ENCODE measurements around the gene NPTN.
"Not testable (repeated sequence)": the region's sequence is repeated elsewhere in the genome, so short reads cannot be mapped to it uniquely, and the experiment has no call there.

The NPTN gene

DNA sequence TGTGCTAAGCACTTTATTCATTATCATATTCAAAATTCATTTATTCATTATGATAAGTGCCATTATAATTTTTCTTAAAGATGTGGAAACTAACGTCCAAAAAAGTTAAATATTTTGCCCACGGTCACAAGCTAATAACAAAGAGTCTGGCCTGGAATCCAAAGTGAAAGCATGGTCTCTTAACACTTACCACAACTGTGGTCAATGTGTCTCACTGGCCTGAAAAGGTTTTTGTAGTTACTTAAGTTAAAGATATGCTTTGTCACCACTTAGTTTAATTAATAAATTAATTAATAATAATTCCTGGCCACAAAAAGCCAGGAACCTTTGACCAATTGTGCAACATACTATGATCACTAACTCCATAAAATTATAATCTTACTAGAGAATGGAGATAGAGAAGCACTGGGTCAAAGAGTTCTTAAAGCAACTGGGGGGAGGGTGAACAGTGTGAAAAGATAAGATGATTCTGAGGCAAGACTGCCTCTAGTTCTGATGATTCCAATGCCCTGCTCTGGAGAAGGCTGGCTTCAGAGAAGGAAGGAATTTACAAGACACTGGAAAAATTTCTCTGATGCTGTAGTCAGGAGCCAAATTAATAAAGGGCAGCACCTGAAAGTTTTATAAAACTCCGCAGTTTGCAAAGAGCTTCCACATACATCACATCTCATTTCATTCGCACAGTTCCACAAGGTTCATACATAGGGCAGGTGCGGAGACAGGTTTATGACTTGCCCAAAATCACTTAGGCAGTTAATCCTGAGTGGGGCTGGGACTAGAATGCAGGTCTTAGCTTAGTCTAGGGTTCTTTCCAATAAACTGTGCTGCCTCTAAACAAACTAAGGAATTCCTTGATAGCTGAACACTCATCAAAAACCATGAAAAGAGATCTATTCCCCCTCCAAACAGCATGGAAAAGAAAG, 32.5 kb downstream of the NPTN start:
- no peak for DNase-seq

DNA sequence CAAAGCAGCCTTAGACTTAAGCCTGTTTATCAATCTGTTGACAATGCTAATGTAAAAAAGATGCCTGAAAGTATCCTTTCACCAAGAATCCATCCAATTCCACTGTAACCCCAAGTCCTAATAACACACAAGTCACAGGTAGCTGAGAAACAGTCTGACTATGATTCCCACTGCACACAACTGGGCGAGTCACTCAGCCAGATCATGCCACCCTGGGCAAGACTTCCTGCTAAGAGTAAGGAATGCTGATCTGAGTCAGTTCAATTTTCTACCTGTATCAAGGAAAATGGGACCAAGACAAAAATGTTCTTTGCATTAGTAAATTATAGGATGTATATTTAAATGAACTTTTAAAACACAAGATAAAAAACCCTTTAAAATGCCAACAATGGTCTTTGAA, 33.3 kb downstream of the NPTN start:
- no peak for DNase-seq

DNA sequence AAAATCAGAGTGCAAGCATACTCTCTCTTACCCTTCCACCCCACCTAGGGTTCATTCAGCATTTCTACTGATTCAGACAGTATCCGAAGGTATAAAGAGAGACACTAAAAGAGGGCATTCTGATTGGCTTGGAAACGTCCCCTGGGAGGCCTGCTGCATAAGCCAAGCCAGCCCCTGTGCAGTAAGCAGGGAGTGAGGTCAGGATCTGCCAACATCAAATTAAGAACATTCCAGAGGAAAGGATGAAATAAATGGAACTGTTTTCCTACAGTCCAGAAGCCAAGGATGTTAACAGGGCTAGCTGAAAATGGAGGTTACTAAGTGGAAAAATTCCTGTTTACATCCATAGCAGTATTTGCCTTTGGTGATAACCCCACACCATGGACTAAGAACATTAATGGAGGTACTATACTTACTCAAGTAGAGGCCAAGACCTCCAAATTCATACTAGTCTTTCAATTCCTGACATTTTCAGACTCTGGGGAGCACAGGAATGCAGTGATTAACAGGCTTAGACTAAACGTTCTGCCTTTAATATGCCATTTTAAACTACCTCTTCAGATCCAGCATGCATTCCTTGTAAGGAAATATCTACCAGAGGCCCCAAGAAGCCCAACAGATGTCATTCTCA, 34.5 kb downstream of the NPTN start:
- DNase-seq = no peak

DNA sequence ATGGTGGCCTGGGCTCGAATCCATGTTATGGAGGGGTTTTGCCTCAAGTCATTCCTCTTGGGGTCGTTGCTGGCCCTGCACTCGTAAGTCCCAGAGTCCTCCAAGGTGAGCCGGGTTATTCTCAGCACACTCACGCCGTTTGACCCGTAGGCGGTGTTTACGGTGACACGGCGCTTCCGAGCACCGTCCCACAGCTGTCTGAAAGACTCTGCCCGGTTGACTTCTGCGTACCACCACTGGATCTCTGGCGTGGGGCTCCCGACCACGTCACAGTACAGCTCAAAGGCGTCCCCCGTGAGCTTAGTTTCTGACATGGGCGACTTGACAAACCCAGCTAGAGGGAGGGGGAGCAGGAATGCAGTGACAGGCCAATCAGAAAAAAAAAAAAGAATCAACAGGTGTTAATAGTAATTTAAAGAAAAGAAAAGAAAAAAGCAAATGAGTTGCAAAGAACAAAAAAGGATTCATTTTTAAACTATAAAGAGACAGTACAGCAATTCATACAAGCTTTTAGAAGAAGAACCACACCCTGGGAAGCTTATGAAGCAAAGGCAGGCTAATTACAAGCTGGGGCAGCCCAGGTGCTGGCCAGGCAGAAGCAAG, 36.1 kb downstream of the NPTN start:
- no peak for DNase-seq

DNA sequence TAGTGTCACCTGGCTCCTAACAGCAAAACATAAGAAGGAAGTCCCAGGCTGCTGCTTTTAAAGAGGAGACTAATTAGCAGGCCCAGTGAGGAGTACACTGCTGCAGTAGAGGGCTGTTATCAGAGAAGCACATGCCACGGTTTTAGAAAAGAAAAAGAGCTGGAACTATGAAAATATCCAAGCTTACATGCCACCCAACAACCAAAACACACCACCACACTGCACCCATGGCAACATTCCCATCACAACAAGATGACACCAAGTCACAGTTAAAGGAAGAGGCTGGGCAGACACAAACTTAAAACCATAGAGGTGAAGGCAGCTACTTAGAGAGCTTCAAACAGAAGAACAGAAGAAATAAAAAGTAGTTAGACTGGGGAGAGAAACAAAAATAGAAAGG, 37.0 kb downstream of the NPTN start:
- no peak for DNase-seq

DNA sequence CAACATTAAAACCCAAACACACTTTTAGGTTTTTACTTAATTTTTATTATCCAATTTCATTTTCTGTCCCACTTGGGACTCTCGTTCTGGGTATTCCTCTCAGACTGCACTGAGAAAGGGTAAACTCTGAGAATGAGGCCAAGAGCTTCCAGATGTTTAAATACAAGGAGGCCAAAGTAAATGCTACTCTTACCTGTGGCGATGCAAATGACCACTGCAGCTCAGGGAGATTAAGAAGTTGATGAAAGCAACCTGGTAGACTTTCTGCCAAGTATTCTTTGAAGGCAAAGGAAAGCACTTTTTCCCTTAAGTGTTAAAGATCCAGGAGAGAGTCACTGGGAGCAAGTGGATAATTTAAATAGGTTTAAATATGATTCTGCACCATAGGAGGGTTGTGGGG, 39.1 kb downstream of the NPTN start:
- DNase-seq = no peak

DNA sequence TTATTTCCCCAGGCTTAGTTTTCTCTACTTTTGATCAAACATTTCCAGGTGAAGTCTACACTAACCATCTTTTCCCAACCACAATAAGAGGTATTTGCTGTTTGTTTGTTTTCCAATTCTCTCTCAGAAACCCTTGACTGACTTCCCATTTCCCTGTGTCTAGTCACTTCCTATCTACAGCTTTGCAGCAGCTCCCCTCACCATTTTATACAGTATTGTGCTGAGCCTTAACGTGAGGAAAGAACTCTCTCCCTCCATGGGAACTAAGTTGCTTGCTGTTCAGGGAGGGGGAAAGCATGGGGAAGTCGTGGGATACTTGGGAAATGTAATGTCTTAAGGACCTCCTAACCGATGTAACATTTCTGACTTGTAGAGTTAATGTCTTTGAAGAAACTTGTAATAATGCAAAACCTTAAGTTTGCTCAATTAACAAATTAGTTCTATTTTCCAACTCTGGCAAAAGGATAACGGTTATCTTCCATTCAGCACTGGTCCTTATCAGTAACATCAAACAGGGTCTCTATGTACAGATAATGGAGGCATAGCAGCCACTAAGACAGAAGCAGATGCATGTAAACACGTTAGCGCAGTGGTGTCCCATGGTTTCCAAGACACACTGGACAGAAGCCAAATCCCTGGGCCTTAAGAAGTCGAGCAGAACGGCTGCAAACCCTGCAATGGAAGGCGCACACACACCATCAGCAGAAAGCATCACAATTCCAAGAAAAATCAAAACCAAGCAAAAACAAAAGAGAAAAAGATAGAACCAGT, 39.7 kb downstream of the NPTN start:
- no peak for DNase-seq

DNA sequence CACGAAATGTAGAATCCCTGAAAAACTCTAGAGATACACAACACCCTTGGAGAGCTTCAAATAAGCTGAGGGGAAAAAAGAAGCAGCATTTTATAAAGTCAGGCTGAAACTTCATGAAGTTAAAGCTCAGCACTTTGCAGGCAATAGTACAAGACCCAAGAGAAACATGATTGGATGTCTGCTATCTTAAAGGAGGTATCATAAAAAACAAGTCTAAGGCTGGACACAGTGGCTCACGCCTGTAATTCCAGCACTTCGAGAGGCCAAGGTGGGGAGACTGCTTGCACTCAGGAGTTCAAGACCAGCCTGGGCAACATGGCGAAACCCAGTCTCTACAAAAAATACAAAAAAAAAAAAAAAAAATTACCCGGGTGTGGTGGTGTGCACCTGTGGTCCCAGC, 42.9 kb downstream of the NPTN start:
- no peak for DNase-seq

DNA sequence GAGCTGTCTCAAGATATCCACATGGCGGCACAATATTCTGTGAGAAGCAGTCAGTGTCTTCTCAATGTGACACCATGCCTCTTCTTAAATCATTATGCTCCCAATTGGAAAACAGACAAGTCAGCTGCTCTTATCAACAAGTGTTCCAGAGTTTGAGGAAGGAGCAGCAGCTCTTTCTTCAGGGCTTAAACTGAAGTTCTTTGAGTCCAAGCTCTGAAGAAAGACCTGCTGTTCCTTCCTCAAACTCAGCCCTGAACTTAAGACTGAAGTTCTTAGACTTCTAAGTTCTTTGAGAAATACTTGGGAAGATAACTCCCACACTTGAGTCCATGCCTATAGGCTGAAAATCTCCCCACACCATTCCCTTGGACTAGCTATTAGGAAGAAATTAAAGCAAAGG, 43.4 kb downstream of the NPTN start:
- no peak for DNase-seq

DNA sequence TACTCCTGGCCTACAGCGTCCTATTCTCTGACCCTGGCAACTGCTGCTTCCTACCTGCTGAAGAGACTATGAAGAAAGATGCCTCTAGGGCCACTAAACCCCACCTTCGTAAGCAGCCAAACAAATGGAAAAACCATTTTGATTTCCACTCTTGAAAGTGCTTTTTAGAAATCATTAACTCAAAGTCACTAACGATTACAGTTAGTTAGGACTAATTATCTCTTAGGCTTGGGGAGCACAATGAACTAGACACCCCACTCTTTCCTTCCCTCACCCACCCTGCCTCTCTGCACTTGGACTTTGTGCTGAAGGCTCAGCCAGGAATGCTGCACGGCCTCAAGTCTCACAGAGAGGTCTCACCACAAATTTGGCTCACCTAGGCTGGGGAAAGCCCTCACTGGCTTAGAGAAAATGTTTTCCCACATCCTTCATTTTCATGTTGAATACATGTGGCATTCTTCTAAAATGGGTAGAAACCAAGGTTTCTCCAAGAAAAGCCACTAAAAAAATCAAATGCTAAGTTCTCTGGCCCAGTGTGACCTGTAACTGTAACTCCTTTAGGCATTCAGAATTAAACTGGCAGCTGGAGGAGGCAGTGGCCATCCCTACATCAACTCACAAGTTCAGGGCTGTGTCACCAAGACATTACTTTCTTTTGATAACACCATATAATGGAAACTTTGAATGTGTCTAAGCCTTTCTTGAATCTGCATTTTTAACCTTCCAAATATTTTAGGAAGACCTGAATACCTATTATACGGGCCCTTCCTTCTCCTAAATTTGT, 47.1 kb downstream of the NPTN start:
- peak in 1 of 5 donors; percentile 16 for DNase-seq

DNA sequence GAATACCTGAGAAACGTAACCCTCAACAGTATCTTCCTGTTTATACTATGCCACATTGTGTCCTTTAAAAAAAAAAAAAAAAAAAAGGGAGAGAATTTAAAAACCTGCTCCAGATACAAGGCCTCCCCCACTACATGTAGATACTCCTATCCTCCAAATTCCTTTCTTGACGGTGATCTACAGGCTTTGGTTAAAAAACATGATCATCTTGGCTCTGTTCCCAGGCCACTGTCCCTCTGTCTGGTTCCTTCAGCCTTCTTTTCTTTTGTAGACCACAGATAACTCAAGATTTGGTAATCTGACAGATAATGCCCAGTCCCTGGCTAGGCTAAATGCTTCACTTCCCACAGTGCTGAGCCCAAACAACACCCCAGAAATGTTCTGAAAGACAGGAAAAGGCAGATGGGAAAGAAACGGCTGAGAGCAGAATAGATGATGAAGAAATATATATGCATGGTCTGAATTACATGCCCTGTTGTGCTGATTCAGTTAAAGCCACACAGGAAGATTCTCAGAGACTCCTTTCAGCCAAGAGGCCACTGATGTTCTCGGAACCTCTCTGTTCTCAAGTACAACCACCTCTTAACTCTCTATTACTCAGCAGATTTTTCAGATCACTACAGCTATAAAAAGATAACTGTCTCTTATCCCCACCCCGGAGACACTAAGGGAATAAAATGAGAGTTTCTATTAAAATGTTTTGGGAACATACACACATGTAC, 48.3 kb downstream of the NPTN start:
- peak in 1 of 5 donors; percentile 43 for DNase-seq

DNA sequence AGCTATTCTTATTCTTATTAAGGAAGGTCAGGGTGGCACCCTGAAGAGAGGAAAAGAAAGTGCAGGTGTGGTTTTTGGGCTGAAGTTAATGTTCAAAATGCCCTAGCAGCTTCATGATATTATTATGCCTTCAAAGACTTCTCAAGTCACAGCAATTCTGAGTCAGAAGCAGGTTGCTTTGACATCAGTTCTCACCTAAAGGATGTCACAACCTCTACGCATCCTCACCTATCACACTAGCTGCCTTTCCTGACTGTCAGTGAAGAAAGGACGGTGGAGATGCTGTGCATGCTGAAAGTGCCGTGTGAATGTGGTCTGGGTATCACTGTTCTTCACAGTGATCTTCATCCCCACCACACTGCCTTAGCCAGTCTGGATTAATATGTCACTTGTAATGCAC, 49.6 kb downstream of the NPTN start:
- peak in 1 of 5 donors; percentile 34 for DNase-seq

DNA sequence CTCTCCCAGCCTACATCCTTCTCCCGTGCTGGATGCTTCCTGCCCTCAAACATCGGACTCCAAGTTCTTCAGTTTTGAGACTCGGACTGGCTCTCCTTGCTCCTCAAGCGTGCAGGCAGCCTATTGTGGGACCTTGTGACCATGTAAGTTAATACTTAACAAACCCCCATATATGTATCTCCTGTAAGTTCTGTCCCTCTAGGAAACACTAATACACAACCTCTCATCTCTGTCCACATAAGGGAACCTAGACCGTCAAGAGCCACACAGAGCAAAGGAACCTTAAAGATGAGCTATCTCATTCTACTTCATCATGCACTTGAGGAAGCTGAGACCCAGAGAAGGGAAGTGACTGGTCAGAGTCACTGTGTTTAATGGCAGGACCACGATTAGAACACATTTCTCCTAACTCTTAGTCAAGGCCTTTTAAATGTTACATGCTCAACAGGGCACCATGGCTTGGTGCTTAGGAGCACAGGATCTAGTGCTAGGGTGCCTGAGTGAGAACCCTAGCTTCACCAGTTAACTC, 50.3 kb downstream of the NPTN start:
- DNase-seq = no peak

DNA sequence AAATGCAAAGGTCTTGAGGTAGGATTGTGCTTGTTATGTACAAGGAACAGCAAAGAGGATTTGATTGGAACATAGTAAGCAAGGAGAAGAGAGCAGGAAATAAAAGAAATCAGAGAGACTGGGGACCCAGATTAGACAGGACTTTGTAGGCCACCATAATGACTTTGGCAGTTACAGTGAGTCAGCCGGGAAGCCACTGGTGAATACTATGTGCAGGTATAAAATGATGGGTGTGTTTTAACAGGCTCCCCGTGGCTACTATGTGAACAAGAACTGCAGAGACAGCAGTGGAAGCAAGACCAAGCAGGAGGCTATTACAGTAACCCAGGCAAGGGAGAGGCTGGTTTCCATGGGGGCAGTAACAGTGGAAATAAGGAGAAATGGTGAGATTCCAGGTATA, 55.2 kb downstream of the NPTN start:
- DNase-seq = no peak

DNA sequence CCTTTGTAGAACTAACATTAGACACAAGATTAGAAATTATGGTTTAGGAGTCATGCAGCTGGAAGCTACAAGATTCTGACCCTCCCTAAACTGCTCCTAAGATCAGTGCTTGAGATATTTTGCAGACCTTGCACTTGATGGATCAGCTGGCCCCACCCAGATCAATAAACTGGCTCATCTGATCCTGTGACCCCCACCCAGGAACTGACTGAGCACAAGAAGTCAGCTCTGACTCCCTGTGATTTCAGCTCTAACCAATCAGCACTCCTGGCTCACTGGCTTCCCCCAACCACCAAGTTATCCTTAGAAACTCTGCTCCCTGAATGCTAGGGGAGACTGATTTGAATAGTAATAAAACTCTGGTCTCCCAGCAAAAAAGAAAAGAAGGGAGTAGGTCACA, 55.6 kb downstream of the NPTN start:
- DNase-seq = not testable (repeated sequence)

DNA sequence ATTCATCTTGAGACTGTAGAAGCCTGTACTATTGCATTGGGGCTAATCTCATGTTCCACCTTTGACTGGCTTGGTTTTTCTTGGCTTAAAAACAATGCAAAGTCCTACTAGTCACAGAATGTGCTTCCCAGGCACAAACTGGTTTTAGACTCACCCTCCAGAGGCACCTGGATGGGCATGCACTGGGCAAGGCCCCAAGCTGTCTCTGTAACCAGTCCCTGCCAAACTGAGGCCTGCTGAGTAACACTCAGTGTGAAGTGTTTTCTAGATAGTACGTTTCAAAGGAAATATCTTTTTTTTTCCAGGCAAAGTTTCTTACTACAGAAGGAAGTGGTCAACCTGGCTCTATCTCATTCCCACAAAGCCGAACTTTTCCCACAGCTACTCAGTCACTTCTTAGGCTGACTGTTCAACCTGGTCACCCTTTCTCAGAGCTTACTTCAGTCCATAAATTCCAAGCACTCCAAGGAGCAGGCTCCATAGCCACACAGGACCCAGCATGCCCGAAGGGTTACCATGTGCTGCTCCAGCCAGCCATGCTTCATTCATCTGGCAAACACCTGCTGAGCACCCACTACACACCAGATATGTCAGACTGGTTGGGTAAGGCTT, 57.4 kb downstream of the NPTN start:
- DNase-seq = no peak

DNA sequence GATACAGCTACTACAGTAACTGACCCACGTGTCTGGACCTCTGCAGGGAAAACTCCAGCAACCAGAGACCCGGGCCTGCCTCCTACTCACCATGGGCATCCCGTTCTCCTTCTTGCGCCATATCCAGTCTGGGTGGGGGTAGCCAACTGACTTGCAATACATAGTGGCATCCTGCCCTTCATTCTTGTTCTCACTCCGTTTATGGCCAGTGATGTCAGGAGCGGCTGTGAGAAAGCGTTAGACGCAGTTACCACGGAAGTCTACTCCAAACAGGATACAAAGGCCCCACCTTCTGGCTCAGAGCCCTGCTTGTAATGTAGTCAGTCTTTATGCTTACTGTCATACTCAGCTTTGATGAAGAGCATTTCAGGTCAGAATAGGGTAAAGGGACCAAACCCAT, 59.6 kb downstream of the NPTN start:
- no peak for DNase-seq

DNA sequence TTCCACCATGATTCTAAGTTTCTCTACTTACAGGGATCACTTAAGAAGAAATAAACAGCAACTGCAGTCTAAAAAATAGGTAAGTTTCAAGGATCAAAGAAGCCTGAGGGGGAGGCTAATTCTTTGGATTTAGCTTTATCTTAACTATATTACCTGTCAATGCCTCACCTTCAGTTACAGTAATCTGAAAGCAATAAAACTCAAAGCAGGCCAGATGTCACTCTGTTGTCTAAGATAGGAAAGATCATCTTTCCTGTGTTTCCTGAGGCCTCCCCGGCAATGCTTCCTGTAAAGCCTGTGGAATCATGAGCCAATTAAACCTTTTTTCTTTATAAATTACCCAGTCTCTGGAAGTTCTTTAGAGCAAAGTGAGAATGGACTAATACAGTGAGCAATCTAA, 60.2 kb downstream of the NPTN start:
- DNase-seq = no peak

DNA sequence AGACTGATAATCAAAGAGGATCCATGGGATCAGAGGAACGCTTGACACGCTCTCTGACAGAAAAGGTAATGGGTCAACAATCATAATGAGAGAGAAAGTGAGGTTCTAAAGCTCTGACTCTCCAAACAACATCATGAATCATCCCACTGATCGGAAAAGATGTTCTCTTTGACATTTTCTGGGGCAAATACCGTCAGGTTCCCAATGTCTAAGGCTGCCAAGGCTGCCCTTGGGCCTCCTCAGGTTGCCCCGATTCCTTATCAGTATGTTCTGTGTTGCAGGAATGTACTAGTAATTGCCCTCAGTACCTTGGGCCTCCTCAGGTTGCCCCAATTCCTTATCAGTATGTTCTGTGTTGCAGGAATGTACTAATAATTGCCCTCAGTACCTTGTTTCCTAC, 60.9 kb downstream of the NPTN start:
- no peak for DNase-seq

DNA sequence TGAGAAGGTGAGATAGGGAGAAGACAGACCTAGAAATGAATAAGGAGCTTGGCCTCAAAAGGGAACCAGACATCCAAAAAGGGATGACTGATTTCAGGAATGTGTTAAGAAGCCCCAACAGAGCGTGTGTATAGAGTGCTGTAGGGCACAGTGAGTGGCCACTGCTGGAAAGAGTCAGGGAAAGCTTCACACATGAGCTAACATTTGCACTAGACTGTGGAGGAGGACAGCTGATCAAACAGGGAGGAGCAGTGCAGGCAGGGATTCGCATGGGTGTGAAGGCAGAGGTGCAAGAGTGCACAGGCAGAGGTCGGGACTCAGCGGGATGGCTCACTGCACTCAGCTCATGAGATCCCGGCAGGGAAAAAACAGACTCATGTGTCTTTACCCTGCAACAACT, 61.8 kb downstream of the NPTN start:
- peak in 1 of 5 donors; percentile 8 for DNase-seq
